Neutrophil (primary cell): ENCODE measurements around the gene ITGA2B.

Experiments used
- H3K27ac ChIP-seq: fragments of 200-600 bp; sonication (generic); 2 replicates; pipeline ENCODE4 v1.5.1; 2016; ENCODE audit warnings: mild to moderate bottlenecking, moderate library complexity
- H3K27me3 ChIP-seq: fragments of 200-600 bp; sonication (generic); 2 replicates; pipeline ENCODE4 v1.6.0; 2016; ENCODE audit warnings: mild to moderate bottlenecking
- H3K36me3 ChIP-seq: fragments of 200-600 bp; sonication (generic); 2 replicates; pipeline ENCODE4 v1.5.1; 2017
- H3K4me1 ChIP-seq, 2 experiments: fragments of 200-600 bp in 1 of 2; sonication (generic) in 1 of 2; 1 replicate in 1 of 2; 2 replicates in 1 of 2; pipeline versions ENCODE4 v1.5.1 to v1.6.1; 2013 to 2016; ENCODE audit warnings: low read depth in 1 of 2, low read length in 1 of 2, mild to moderate bottlenecking in 1 of 2, moderate library complexity in 1 of 2; ENCODE audit not compliant: control insufficient read depth in 1 of 2, insufficient read depth in 1 of 2
- H3K4me3 ChIP-seq, 2 experiments: fragments of 200-600 bp in 1 of 2; sonication (generic) in 1 of 2; 1 replicate in 1 of 2; 2 replicates in 1 of 2; pipeline ENCODE4 v1.5.1; 2013 to 2016; ENCODE audit warnings: low read depth in 1 of 2, low read length in 1 of 2, mild to moderate bottlenecking in 1 of 2, moderate library complexity in 1 of 2
- H3K9me3 ChIP-seq: fragments of 200-600 bp; sonication (generic); 2 replicates; pipeline ENCODE4 v1.5.1; 2016
- TF ChIP-seq, protein P1 (sequence below): fragments of 200-600 bp; sonication (generic); IDR thresholded peaks from 2 replicates; pipeline ENCODE4 v1.5.1; 2016; ENCODE audit warnings: antibody characterized with exemption

ITGA2B gene

DNA sequence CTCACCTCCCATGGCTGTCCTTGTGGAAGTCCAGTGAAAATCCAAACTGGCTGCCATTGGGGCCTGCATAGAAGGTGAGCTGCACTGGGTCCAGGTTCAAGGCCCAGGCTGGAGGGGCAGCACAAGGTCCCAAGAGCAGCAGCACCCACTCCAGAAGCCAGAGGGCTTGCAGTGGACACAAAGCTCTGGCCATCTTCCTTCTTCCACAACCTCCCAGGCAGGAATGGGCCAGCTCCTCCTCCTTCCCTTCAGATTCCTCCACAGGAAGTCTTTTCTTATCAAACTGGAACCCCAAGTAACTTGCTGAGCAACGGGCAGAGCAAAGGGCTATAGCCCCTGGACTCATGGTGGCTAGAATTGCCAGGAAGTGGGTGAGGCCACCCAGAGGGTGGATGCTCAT, at the start of gene ITGA2B:
TSS of gene ITGA2B (minus strand) at position 369 of the 400 bp plus-strand sequence. CDS start at position 193, 176 bp downstream.
- no peak within 1 kb of the TSS for H3K4me3 ChIP-seq
- peaks cover 13 to 17% of the 10 kb centered on the region in 2 experiments for H3K4me1 ChIP-seq
- H3K9me3 ChIP-seq: no peaks in the 10 kb centered on the region
- no peaks in the 10 kb centered on the region for H3K36me3 ChIP-seq
- peaks cover 49% of the 10 kb centered on the region for H3K27me3 ChIP-seq
- TF ChIP-seq, protein P1, sequence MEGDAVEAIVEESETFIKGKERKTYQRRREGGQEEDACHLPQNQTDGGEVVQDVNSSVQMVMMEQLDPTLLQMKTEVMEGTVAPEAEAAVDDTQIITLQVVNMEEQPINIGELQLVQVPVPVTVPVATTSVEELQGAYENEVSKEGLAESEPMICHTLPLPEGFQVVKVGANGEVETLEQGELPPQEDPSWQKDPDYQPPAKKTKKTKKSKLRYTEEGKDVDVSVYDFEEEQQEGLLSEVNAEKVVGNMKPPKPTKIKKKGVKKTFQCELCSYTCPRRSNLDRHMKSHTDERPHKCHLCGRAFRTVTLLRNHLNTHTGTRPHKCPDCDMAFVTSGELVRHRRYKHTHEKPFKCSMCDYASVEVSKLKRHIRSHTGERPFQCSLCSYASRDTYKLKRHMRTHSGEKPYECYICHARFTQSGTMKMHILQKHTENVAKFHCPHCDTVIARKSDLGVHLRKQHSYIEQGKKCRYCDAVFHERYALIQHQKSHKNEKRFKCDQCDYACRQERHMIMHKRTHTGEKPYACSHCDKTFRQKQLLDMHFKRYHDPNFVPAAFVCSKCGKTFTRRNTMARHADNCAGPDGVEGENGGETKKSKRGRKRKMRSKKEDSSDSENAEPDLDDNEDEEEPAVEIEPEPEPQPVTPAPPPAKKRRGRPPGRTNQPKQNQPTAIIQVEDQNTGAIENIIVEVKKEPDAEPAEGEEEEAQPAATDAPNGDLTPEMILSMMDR: no peak
- no peak within 1 kb of the TSS for H3K27ac ChIP-seq

DNA sequence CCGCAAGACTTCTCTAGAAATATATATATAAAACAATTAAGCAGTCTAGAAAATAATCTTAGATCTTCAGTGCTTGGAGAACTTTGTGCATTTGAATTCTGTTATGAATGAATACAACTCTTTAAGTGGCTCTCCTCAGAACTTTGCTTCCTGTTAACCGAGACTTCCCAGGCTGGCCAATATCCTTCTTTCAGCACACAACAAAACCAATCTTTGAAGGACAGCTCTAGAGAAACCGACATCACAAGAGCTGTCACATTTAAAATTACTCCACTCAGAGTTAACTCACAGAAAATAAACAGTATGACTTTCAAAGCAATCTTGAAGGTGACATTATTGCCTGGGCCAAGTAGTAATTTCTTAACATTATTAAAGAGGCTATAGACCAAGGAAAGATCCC, 49.7 kb upstream of the ITGA2B start:
- Histone ChIP-seq H3K27ac (no peak overlapping the region), H3K4me1 (peaks cover 0 to 3% of the 10 kb centered on the region in 2 experiments), H3K9me3 (no peaks in the 10 kb centered on the region), H3K4me3 (no peak overlapping the region), H3K36me3 (peaks cover 24% of the 10 kb centered on the region), H3K27me3 (no peaks in the 10 kb centered on the region)
- TF ChIP-seq, protein P1: no peak

DNA sequence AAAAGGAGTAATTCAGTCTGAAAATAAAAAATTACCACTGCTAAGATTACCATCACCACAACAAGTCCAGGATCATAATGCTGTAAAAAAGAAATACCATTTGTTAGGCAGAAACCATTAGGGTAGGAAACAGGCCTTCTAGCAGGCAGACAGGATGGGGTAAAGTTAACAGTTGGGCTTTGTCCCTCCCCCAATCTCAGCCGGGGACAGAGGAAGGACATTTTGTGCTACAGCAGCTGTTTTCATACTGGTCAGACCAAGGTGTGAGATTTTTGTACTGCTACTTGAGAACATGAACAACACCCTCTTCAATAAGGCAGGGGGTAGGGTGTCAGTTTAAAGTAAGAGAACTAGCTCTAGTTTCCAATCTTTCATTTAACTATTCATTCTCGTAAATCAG, 49.2 kb upstream of the ITGA2B start:
- H3K4me3 ChIP-seq: no peak overlapping the region
- peaks cover 26% of the 10 kb centered on the region for H3K36me3 ChIP-seq
- peaks cover 0 to 3% of the 10 kb centered on the region in 2 experiments for H3K4me1 ChIP-seq
- H3K9me3 ChIP-seq: no peaks in the 10 kb centered on the region
- H3K27ac ChIP-seq: no peak overlapping the region
- TF ChIP-seq, protein P1: no peak
- no peaks in the 10 kb centered on the region for H3K27me3 ChIP-seq

DNA sequence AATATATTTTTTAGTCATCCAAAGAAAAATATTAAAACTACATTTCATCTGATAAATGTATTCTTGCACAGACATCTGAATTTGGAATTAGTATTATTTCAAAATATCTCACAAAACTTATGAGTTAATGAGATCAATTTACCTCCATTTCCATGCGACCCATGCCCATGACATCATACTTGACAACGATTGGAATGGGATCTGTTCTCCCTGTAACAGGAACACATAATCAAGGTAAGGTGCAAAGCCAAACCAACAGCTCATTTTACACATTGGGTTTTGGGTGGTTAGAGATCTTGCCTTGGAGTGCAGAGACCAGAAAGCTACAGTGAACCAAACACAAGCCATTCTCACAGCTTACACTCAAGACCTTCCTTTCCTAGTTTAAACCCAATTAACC, 46.9 kb upstream of the ITGA2B start:
- TF ChIP-seq, protein P1: no peak
- no peak overlapping the region for H3K27ac ChIP-seq
- peaks cover 45% of the 10 kb centered on the region for H3K36me3 ChIP-seq
- no peak overlapping the region for H3K4me3 ChIP-seq
- H3K9me3 ChIP-seq: no peaks in the 10 kb centered on the region
- no peaks in the 10 kb centered on the region for H3K27me3 ChIP-seq
- peaks cover 0 to 3% of the 10 kb centered on the region in 2 experiments for H3K4me1 ChIP-seq

DNA sequence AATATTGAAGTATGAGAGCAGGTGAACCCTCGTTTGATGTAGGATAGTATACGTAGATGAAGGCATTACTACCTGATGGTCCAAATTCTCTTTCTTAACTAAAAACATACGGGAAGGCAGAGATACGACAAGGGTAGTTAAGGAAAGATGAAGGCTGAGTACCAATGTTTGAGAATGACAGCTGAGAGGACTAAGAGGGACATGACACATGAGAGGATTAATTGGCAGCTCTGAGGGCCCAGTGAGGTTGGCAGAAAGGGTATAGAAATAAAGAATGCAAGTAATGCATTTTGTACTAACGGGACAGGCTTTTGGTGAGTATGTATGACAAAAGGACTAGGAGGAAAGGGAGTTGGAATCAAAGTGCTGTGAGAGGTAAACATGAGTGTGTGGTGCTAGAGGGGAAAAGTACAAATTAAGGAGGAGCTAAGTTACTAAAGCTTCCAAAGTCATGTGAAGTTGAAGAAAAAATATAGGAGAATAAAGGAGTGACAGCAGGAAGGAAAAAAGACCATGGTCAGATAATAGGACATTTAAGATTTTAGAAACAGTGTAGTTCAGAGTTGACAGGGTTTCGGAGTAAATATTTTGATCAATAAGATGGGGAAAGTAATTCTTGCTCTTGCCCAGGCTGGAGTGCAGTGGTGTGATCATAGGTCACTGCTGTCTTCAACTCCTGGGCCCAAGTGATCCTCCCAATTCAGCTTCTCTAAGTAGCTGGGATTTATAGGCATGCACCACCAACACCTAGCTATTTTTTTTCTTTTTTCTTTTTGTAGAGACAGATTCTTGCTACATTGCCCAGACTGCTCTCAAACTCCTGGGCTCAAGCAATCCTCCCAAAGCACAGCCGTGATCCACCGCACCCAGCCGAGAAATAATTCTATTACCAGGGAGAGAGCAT, 43.1 kb upstream of the ITGA2B start:
- TF ChIP-seq, protein P1: no peak
- Histone ChIP-seq H3K27me3 (no peaks in the 10 kb centered on the region), H3K36me3 (peaks cover 67% of the 10 kb centered on the region), H3K4me1 (no peaks in the 10 kb centered on the region), H3K4me3 (no peak overlapping the region), H3K27ac (no peak overlapping the region), H3K9me3 (no peaks in the 10 kb centered on the region)
